SU-DHL-6 (cell line): ENCODE measurements around the gene VAPB.

ENCODE experiments used
- H2AFZ ChIP-seq: fragments of 200-600 bp; sonication (generic); 2 replicates; pipeline ENCODE4 v1.6.1; 2014; ENCODE audit warnings: low read depth, mild to moderate bottlenecking, moderate library complexity, mixed read lengths, antibody characterized with exemption, low read length; ENCODE audit not compliant: severe bottlenecking
- H3F3A ChIP-seq: fragments of 200-600 bp; shearing (Covaris generic); 2 replicates; pipeline ENCODE4 v1.6.0; 2016; ENCODE audit warnings: antibody characterized with exemption, mild to moderate bottlenecking; ENCODE audit not compliant: insufficient read depth
- H3K27ac ChIP-seq: fragments of 200-600 bp; sonication (generic); 2 replicates; pipeline ENCODE4 v1.5.1; 2016; ENCODE audit warnings: low read depth, mild to moderate bottlenecking, low read length, moderate library complexity, mixed read lengths
- H3K27me3 ChIP-seq: fragments of 200-600 bp; sonication (generic), shearing (Covaris generic); 2 replicates; pipeline ENCODE4 v1.6.0; 2014; ENCODE audit warnings: mild to moderate bottlenecking, low read length
- H3K36me3 ChIP-seq: fragments of 200-600 bp; sonication (generic); 2 replicates; pipeline ENCODE4 v1.6.1; 2014; ENCODE audit warnings: mild to moderate bottlenecking, low read length, mixed read lengths
- H3K4me2 ChIP-seq: fragments of 300-600, 200-600 bp; shearing (Covaris generic), sonication (generic); 2 replicates; pipeline ENCODE4 v1.6.0; 2014; ENCODE audit warnings: low read length, low read depth, mild to moderate bottlenecking; ENCODE audit not compliant: poor library complexity, severe bottlenecking
- H3K4me3 ChIP-seq: fragments of 200-600 bp; sonication (generic); 2 replicates; pipeline ENCODE4 v1.5.1; 2014; ENCODE audit warnings: antibody characterized with exemption, low read length, mild to moderate bottlenecking, mixed read lengths; ENCODE audit not compliant: insufficient read depth, poor library complexity, severe bottlenecking
- H3K79me2 ChIP-seq: fragments of 200-600 bp; sonication (generic); 2 replicates; pipeline ENCODE4 v1.6.1; 2014; ENCODE audit warnings: mild to moderate bottlenecking, low read length, moderate library complexity; ENCODE audit not compliant: insufficient read depth
- H3K9ac ChIP-seq: fragments of 200-600 bp; sonication (generic); 2 replicates; pipeline ENCODE4 v1.7.0; 2014; ENCODE audit warnings: mild to moderate bottlenecking, low read length
- H3K9me2 ChIP-seq: fragments of 200-600 bp; sonication (generic); replicated peaks from 2 replicates; pipeline ENCODE4 v1.6.1; 2014; ENCODE audit warnings: low read length; ENCODE audit not compliant: insufficient read depth
- H3K9me3 ChIP-seq: fragments of 200-600 bp; sonication (generic); 2 replicates; pipeline ENCODE4 v1.6.1; 2014; ENCODE audit warnings: low read length, mixed read lengths; ENCODE audit not compliant: insufficient read depth
- H4K20me1 ChIP-seq: fragments of 200-600 bp; sonication (generic); 2 replicates; pipeline ENCODE4 v1.6.1; 2014; ENCODE audit warnings: low read depth, mild to moderate bottlenecking, antibody characterized with exemption, low read length, moderate library complexity, mixed read lengths
- CTCF ChIP-seq: fragments of 200-600 bp; sonication (generic); IDR thresholded peaks from one replicate; pipeline ENCODE4 v1.5.1; 2017; ENCODE audit warnings: antibody characterized with exemption, mild to moderate bottlenecking, low read length, moderate library complexity; ENCODE audit not compliant: insufficient read depth, poor library complexity, severe bottlenecking
- EZH2phosphoT487 ChIP-seq: fragments of 200-600 bp; sonication (generic), shearing (Covaris generic); conservative IDR thresholded peaks from 2 replicates; pipeline ENCODE4 v1.6.1; 2018; ENCODE audit warnings: mild to moderate bottlenecking, antibody characterized with exemption, low read length, moderate library complexity, mixed read lengths

VAPB gene

GRCh38 chr20:58449681-58450221 is 60.7 kb downstream of the VAPB start:
- Histone ChIP-seq H4K20me1 (no peaks in the 10 kb centered on the region), H3K4me3 (no peak overlapping the region), H3K9me2 (no peaks in the 10 kb centered on the region), H2AFZ (no peak overlapping the region), H3K4me2 (no peak overlapping the region), H3K36me3 (no peaks in the 10 kb centered on the region; the same call in 1 of the 2 replicates), H3K9me3 (no peaks in the 10 kb centered on the region), H3K9ac (no peak overlapping the region), H3F3A (no peaks in the 10 kb centered on the region; the same call in 1 of the 2 replicates), H3K27ac (no peak overlapping the region), H3K27me3 (no peaks in the 10 kb centered on the region), H3K79me2 (no peaks in the 10 kb centered on the region)
- TF ChIP-seq CTCF (no peak), EZH2phosphoT487 (no peak)

GRCh38 chr20:58450254-58450653 is 61.2 kb downstream of the VAPB start:
- Histone ChIP-seq H3K9ac (no peak overlapping the region), H3F3A (no peaks in the 10 kb centered on the region; the same call in 1 of the 2 replicates), H3K36me3 (no peaks in the 10 kb centered on the region), H3K27ac (no peak overlapping the region), H3K27me3 (no peaks in the 10 kb centered on the region), H3K4me2 (no peak overlapping the region), H3K9me3 (no peaks in the 10 kb centered on the region), H4K20me1 (no peaks in the 10 kb centered on the region), H2AFZ (no peak overlapping the region), H3K9me2 (no peaks in the 10 kb centered on the region), H3K4me3 (no peak overlapping the region), H3K79me2 (no peaks in the 10 kb centered on the region)
- TF ChIP-seq EZH2phosphoT487: no peak
- TF ChIP-seq CTCF: no peak

GRCh38 chr20:58452667-58453255 is 63.7 kb downstream of the VAPB start:
- Histone ChIP-seq H3K4me3 (no peak overlapping the region), H3F3A (no peaks in the 10 kb centered on the region)

More at GRCh38 chr20:58452667-58453255, 63.7 kb downstream of the VAPB start:
- Histone ChIP-seq H3K27me3 (no peaks in the 10 kb centered on the region), H3K9ac (no peak overlapping the region), H2AFZ (no peak overlapping the region), H3K9me3 (no peaks in the 10 kb centered on the region), H3K79me2 (no peaks in the 10 kb centered on the region), H3K27ac (no peak overlapping the region), H3K9me2 (no peaks in the 10 kb centered on the region), H3K36me3 (no peaks in the 10 kb centered on the region), H3K4me2 (no peak overlapping the region), H4K20me1 (no peaks in the 10 kb centered on the region)
- TF ChIP-seq CTCF: no peak
- no peak for TF ChIP-seq EZH2phosphoT487
